SH-SY5Y (cell line): ENCODE measurements around the gene PLCL1.

Experiments
- GATA2 ChIP-seq: IDR thresholded peaks from 2 replicates; pipeline ENCODE4 v1.6.1; 2011; ENCODE audit warnings: mild to moderate bottlenecking, low read depth, low read length
- GATA3 ChIP-seq: IDR thresholded peaks from 2 replicates; pipeline ENCODE4 v1.6.1; 2011; ENCODE audit warnings: low read depth, mild to moderate bottlenecking, low read length, moderate library complexity

PLCL1 gene

DNA sequence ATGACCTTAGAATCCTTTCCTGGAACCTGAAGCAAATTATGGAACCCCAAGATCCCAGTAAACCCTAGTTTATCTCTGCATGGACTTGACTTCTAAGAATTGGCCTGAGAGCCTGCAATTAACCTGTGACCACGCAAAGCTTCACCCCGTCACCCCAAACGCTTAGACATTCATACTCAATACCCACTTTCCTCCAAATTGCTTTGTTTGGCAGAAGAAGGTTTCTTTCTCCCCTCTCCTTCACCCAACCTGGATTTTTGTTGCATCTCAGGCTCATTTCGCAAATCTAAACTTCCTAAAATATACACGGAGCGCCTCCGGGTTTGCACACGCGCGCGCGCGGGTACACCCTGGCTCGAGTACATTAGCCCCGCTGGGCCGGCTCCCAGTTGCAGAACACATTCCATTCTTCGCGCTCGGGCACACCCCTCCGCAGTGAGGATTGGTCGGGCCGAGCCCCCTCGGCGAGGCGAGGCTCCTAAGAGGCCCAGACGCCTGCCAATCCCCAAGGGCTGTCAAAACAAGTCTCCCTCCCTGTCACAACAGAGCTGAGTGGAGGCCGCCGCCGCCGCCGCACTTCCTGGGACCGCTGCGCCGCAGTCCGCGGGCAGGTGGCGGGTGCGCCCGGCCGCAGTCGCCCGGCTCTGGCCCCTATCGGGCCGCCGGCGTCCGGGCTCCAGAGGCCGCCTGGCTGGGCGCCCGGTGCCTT lies at the start of gene PLCL1:
Gene PLCL1 (plus strand): TSS at position 545 of the 709 bp plus-strand sequence.
- TF ChIP-seq GATA3 (no peak), GATA2 (no peak)

DNA sequence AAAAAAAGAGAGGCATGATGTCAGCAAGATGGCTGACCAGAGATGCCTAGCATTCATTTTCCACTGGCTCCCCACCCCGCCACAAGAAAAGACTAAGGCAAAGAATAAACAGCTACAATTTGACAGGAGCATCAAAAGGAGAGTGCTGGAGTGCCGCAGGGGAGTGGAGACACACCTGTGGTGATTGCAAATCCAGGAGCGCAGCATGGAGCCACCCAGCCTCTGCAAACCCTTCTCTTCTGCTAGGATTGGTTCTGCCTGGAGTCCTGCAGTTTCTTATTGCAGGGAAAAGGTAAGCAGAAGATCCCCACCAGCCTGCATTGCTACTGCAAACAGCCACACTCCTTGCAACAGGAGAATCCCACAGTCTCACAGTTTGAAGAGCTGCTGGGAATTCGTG lies 45.4 kb upstream of the PLCL1 start:
- TF ChIP-seq GATA2: no peak
- TF ChIP-seq GATA3: no peak

DNA sequence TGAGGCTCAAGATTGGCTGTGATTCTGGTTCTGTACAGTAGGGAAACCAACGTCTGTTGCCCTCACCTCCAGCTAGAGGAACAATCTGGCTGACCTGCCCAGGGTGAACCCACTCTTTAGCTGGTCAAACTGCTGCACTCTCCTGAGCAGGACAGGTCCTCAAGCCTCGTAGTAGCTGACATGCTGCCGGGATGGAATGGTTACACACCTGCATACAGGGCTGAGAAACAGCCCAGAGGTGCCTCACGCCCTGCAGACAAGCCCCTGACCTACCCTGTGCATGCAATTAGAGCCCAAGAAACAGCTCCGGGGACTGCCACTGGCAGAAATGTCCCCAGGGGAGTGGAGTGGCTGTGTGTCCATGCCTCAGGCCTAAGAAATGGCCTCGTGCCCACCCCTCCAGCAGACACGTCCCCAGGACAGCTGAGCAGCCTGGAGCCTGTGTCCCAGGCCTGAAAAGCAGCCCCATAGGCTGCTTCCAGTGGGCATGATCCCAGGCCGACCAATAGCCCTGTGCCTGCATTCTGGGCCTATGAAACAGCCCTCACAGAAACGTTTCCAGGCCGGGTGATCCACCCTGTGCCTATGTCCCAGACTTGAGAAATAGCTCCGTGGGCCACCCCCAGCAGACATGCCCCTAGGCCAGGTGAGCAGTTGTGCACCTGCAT lies 44.6 kb upstream of the PLCL1 start:
- no peak for TF ChIP-seq GATA3
- no peak for TF ChIP-seq GATA2

DNA sequence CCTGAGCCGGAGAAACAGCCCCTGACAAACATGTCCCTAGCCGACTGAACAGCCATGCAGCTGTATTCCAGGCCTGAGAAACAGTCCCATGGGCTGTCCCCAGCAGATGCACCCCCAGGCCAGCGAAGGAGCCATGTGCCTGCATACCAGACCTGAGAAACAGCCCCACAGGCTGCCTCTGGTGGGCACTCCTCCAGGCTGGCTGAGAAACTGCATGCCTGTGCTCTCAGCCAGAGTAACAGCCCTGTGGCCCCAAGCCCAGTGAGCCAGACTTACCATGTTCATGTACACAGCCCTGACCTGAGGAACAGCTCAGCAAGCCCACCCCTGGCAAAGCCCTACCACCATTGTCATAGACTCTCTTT lies 44.1 kb upstream of the PLCL1 start:
- TF ChIP-seq GATA3: no peak
- TF ChIP-seq GATA2: no peak

DNA sequence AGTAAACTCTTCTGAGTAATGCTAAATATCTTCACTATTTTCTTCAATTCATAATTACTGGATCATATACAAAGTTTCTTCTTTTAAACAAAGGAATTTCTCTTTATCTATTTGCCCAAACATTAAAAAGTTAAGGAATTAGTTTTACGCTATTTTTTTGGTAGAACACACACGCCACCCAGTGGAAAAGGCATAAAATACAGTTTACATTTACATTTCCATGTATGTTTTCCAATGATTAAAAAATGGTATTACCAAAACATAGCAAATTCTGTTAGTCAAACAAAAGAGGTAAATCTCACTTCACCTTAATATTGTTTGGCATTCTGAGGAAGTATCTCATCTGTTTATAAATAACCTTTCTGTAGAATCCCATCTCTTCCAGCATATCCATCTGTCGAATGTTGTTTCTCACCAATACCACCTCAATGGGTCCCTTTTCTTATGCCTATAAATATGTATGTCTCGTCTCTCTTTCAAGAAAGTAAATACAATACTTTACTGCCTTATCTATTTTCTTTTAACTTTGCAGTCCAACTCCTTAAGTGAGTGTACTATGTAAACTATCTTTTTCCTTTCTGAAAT lies 26.5 kb upstream of the PLCL1 start:
- TF ChIP-seq GATA3 (no peak), GATA2 (no peak)

DNA sequence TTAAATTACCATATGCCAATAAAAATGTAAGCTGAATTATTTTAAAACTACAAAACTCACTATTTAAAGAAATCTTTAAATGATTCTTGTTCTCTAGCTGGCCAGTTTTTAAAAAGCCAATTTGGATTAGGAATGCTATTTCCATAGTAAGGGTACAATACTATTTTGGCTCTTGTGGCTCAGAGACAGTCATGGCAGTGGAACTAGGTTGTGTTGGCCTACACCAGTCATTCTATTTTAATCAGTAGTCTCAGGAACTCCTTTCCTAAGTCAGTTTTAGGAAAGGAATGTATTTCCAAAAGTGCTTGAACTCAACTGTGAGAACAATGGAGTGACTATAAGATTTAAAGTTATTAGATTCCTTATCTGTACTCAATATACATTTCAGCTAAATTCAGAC lies 25.1 kb upstream of the PLCL1 start:
- TF ChIP-seq GATA3 (no peak), GATA2 (no peak)

DNA sequence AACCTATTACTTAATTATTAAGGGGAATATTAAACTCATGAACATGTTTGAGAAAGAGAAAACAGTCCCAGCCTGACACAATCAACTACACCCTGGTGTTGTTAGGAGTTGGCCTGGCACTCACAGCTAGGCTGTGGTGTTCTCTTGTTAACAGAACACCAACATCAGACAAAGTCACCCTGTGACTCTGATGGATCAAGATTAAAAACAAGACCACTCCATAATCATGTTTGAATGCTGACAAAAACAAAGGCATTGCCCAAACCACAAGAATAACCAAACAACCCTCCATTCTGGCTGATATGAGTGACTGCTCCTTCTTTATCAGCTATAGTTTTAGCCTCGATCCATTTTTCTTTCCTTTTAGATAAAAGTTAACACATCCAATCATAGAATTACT lies 22.3 kb upstream of the PLCL1 start:
- TF ChIP-seq GATA2: no peak
- no peak for TF ChIP-seq GATA3

DNA sequence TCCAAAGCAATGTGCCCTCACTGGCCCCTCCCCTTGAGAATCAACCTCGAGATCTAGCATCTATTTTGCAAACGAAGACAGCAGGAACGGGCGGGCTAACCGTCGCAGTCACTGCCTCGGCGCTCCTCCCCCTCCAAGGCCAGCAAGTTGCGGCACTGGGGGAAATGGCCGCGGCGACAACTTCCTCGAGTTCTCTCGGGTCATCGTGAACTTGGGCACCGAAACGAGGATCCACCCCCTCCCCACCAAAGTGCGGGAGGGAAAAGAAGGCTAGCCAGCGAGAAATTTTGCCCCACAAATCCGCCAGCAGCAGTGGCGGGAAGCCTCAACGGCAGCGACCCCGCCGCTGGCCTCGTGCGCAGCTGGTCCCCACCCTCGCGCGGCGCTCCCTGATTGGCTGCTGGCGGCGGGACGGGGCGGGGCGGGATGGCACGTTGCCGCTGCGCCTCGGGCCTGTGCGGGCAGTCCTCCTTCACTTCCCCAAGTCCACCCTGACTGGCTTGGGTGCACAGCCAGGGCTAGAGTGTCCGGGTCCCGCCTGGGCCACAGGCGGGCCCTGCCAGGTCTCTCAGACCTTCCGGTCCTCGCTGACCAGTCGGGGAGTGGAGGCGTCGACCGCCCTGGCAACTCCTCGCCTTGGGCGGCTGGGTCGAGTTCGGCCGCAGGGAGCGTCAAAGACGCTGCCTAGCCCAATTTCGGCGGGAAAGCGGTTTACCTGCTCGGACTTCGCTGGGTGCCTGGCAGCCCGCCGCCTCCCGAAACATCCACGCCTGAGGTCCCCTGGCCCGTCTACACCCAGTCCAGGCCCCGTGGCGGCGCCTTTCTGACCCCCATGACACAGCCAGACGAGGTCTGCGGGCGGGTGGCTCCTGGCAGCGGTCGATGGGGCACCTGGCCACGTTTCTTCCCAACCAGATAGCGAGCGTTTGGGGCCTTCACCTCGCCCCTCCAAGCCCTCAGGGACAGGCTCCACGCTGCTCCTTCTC lies 19.1 kb upstream of the PLCL1 start, which contains the start of gene BOLL:
Gene BOLL (minus strand): TSS at position 364 of the 986 bp plus-strand sequence. CDS start 3,469 bp downstream, outside the sequence.
- no peak for TF ChIP-seq GATA2
- TF ChIP-seq GATA3: no peak

DNA sequence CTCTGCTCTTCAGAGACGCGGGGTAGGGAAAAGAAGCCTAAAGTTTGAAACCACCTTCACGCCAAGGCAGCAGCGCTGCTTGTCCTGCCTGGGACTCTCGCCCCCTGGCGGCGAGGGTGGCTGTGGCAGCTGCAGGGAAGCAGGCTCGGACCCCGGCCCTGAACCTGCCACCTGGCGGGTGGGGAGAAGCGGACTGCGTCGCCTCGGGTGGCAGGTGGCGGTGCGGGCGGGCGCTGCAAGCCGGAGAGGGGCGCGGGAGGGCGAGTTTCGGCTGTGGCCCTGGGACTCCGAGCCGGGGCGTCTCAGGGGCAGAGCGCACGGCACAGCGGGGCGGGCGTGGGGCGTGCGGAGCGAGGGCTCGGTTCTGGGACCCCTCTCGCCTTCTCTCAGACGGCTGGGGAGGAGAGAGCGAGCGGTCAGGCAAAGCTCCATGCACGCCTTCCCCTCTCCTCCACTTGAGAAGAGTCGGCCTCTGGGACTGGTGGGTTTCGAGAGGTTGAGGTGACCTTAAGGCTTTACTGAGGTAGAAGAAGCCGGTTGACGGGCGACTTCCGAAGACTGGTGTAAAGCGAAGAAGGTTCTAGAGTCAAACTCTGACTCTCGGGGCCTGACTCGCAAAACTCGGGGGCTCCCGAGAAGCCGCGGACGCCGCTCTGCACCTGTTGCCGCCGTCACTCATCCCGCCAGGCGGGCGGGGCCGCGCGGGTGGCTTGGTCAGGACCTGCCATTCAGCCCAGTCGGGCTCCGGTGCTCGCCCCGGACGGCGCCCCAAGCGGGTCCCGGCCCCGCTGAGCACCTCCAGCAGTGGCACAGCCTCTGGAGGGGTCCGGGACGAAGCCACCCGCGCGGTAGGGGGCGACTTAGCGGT lies 18.1 kb upstream of the PLCL1 start:
- TF ChIP-seq GATA3: no peak

DNA sequence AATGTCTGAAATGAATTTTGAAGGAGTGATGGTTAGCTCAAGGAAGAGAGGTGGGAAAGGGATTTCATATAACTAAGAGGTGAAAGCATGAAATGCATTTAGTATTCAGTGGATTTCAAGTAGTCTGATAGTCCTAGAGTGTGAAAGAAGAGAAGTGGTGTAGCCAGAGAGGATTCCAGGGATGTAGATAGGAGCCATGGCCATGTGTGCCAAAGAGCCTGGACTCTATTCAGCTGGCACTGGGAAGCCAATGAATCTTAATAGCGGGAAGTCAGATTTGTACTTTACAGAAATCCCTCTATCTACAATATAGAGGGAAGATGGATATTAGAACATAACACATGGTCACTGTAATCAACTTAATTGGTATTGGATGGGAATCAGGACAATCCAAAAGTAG lies 10.9 kb upstream of the PLCL1 start:
- TF ChIP-seq GATA2 (no peak), GATA3 (no peak)

DNA sequence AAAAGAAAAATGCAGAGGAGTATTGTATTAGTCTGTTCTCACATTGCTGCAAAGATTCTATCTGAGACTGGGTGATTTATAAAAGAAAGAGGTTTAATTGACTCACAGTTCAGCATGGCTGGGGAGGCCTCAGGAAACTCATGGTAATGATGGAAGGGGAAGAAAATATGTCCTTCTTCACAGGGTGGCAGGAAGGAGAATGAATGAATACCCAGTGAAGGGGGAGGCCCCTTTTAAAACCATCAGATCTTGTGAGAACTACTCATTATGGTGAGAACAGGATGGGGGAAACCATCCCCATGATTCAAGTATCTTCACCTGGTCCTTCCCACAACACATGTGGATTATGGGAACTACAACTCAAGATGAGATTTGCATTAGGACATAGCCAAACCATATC lies 9.1 kb upstream of the PLCL1 start:
- no peak for TF ChIP-seq GATA2
- no peak for TF ChIP-seq GATA3

DNA sequence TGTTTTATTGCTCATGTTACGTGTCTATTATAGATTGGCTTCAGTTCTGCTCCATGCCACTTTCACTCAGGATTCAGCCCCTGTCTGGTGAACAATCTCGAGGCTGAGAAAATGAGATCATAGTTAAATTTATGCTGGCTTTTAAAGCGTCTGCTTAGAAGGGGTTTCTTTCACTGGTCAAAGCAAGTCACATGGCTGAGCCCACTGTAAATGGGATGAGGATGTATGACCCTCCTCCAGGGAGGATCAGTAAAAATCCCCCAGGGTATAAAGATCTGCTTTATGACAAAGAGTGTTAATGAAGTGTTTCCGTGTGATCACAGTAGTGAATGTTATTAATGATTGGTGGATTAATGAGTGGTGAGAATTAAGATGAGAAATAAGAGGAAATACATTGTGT lies 6.2 kb upstream of the PLCL1 start:
- TF ChIP-seq GATA2: no peak
- TF ChIP-seq GATA3: no peak

DNA sequence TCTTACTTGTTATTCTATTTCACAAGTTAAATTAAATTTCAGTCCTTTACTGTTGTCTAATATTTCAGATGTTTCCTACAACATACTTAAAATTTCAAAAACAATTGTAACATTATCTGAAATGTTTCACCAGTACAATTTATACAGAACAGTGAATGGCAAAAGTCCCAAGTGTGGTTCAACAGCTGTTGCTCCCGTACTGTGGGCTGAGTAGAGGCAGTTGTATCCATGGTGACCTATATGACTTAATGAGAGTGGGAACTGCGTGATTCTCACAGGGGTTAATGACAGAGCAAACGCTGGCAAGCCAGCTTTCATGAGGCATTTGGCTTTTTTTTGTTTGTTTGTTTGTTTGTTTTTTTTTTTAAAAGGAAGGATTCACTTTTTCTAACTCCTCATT lies 5.3 kb upstream of the PLCL1 start:
- no peak for TF ChIP-seq GATA2
- no peak for TF ChIP-seq GATA3
